B cell (primary cell): ENCODE results near the gene TPCN2. TPM values are rescaled to one million over a fixed set of nuclear protein-coding genes. Genes with fewer than 3 reads are reported as not detected.

ENCODE experiments used
- ATAC-seq: fragments of 200-7000 bp; cut with Tn5 transposase; one replicate; pipeline ENCODE4 v1.10.0; 2021; ENCODE audit warnings: low read depth, mild to moderate bottlenecking, moderate number of reproducible peaks, moderate library complexity
- CTCF ChIA-PET: fragments of 350-600 bp; sonication (Branson Sonifier 250); formaldehyde crosslinking; loops from one replicate; lab custom pipeline; 2021; ENCODE audit warnings: antibody characterized with exemption, inconsistent platforms; lab: Charles Lee
- POLR2A ChIA-PET: fragments of 350-600 bp; sonication (Branson Sonifier 250); formaldehyde crosslinking; loops from one replicate; lab custom pipeline; 2021; ENCODE audit warnings: antibody characterized with exemption; lab: Charles Lee
- DNase-seq: peaks from one replicate; pipeline ENCODE4 v3.0.0; 2013
- H2AFZ ChIP-seq: 2 replicates; pipeline ENCODE4 v1.6.1; 2012; ENCODE audit warnings: mild to moderate bottlenecking, low read depth, low read length; ENCODE audit not compliant: insufficient read depth, poor library complexity, severe bottlenecking
- H3K27ac ChIP-seq, 2 donors: 1 replicate in 1 of 2; 2 replicates in 1 of 2; pipeline ENCODE4 v1.5.1; 2012 to 2013; ENCODE audit warnings: low read length in 2 of 2, mild to moderate bottlenecking in 2 of 2, moderate library complexity in 1 of 2
- H3K27me3 ChIP-seq, 4 experiments: fragments of 200-600 bp in 1 of 4; sonication (generic) in 1 of 4; replicated peaks in 1 of 4; 1 replicate in 2 of 4; 2 replicates in 2 of 4; pipeline versions ENCODE4 v1.6.1 to v1.7.0; 2013 to 2016; ENCODE audit warnings: low read length in 3 of 4, mild to moderate bottlenecking in 2 of 4, mixed read lengths in 1 of 4, moderate library complexity in 1 of 4; ENCODE audit not compliant: insufficient read depth in 4 of 4, control insufficient read depth in 3 of 4; ENCODE audit errors: control extremely low read depth in 1 of 4
- H3K36me3 ChIP-seq, 2 experiments: replicated peaks in 1 of 2; 1 replicate in 1 of 2; 2 replicates in 1 of 2; pipeline versions ENCODE4 v1.6.1 to v1.7.1; 2013; ENCODE audit warnings: low read length in 1 of 2; ENCODE audit not compliant: insufficient read depth in 2 of 2, control insufficient read depth in 1 of 2; ENCODE audit errors: control extremely low read depth in 1 of 2, extremely low read depth in 1 of 2
- H3K4me1 ChIP-seq, 2 donors: fragments of 200-600 bp in 1 of 2; sonication (generic) in 1 of 2; 1 replicate in 1 of 2; 2 replicates in 1 of 2; pipeline versions ENCODE4 v1.5.1 to v1.6.1; 2013 to 2017; ENCODE audit warnings: low read length in 2 of 2; ENCODE audit not compliant: control insufficient read depth in 2 of 2, insufficient read depth in 2 of 2
- H3K4me2 ChIP-seq: replicated peaks from 2 replicates; pipeline ENCODE3; 2012; ENCODE audit warnings: mild to moderate bottlenecking, low read depth, low read length; ENCODE audit not compliant: poor library complexity, severe bottlenecking
- H3K4me3 ChIP-seq, 5 experiments: fragments of 200-600 bp in 1 of 5; sonication (generic) in 1 of 5; 1 replicate in 3 of 5; 2 replicates in 2 of 5; pipeline versions ENCODE4 v1.5.1 to v1.7.0; 2011 to 2016; ENCODE audit warnings: low read length in 4 of 5, mild to moderate bottlenecking in 4 of 5, low read depth in 2 of 5, control low read depth in 1 of 5, moderate library complexity in 1 of 5; ENCODE audit not compliant: insufficient read depth in 1 of 5; ENCODE audit errors: control extremely low read depth in 1 of 5, extremely low read depth in 1 of 5
- H3K79me2 ChIP-seq: fragments of 200-600 bp; sonication (generic); one replicate; pipeline ENCODE4 v1.6.0; 2016; ENCODE audit warnings: low read length; ENCODE audit not compliant: control insufficient read depth, insufficient read depth
- H3K9ac ChIP-seq: fragments of 200-600 bp; sonication (generic); 2 replicates; pipeline ENCODE4 v1.6.1; 2017; ENCODE audit warnings: mild to moderate bottlenecking, low read length, moderate library complexity
- H3K9me3 ChIP-seq, 3 donors: one replicate each; pipeline versions ENCODE4 v1.6.1 to v1.7.1; 2013; ENCODE audit warnings: low read length in 2 of 3; ENCODE audit not compliant: control insufficient read depth in 2 of 3, insufficient read depth in 1 of 3; ENCODE audit errors: control extremely low read depth in 1 of 3
- H4K20me1 ChIP-seq: 2 replicates; pipeline ENCODE4 v1.6.0; 2012; ENCODE audit warnings: mild to moderate bottlenecking, low read length; ENCODE audit not compliant: insufficient read depth, control insufficient read depth, poor library complexity, severe bottlenecking
- H3K27ac Mint-ChIP-seq: one replicate; pipeline ENCODE4 v1.8.0; 2021; ENCODE audit warnings: mixed read lengths
- H3K27me3 Mint-ChIP-seq: one replicate; pipeline ENCODE4 v1.8.0; 2021; ENCODE audit warnings: mixed read lengths
- H3K4me1 Mint-ChIP-seq: one replicate; pipeline ENCODE4 v1.8.0; 2021; ENCODE audit warnings: mixed read lengths
- H3K4me3 Mint-ChIP-seq: one replicate; pipeline ENCODE4 v1.8.0; 2021; ENCODE audit warnings: mixed read lengths
- H3K9me3 Mint-ChIP-seq: one replicate; pipeline ENCODE4 v1.8.0; 2022; ENCODE audit warnings: mixed read lengths; ENCODE audit not compliant: insufficient read depth
- EZH2 ChIP-seq: IDR thresholded peaks from 2 replicates; pipeline ENCODE4 v1.6.1; 2012; ENCODE audit warnings: borderline replicate concordance, low read depth, mild to moderate bottlenecking, moderate library complexity, low read length; ENCODE audit not compliant: insufficient read depth, poor library complexity, severe bottlenecking
- WGBS: methylation state at CpG from one replicate; pipeline ENCODE4 v1.1.5; 2013; ENCODE audit warnings: missing lambda C conversion rate; ENCODE audit not compliant: insufficient coverage; 5-methylcytosine and 5-hydroxymethylcytosine counted together
- intact Hi-C: fragments of 100-400 bp; cut with micrococcal nuclease; formaldehyde crosslinking; loops from one replicate; pipeline ENCODE4 v1.10.0; 2022
- polyA plus RNA-seq: library from polyadenylated mRNA; depleted of rRNA; stranded (reverse); fragments of >200 nt; gene quantifications from 2 replicates; pipeline ENCODE4 v1.2.3, GENCODE V29; 2012
- total RNA-seq, 2 donors: library from RNA; stranded (reverse); fragments of 120-200 nt in 1 of 2; gene quantifications; 1 replicate in 1 of 2; 2 replicates in 1 of 2; pipeline versions ENCODE4 v1.2.3 to v1.2.4, GENCODE V29; 2013 to 2022
- TF ChIP-seq, protein P1 (sequence below): fragments of 200-600 bp; IDR thresholded peaks from one replicate; pipeline ENCODE4 v1.8.0; 2022; ENCODE audit warnings: antibody characterized with exemption, mild to moderate bottlenecking

TPCN2 gene
- total and polyA plus RNA-seq, 2 donors (not counting 1 experiment from before 2014, with no cell fraction given), result 16.8 to 71.4 TPM

GRCh38 chr11:69014084-69014851, 34.5 kb upstream of the TPCN2 start:
- ChIA-PET POLR2A (no interaction called here), CTCF (no interaction called here)
- H3K27ac ChIP-seq, result no peak overlapping the region
- no peak overlapping the region for H3K27ac Mint-ChIP-seq
- H3K4me3 Mint-ChIP-seq, result no peak overlapping the region
- TF ChIP-seq, protein P1, sequence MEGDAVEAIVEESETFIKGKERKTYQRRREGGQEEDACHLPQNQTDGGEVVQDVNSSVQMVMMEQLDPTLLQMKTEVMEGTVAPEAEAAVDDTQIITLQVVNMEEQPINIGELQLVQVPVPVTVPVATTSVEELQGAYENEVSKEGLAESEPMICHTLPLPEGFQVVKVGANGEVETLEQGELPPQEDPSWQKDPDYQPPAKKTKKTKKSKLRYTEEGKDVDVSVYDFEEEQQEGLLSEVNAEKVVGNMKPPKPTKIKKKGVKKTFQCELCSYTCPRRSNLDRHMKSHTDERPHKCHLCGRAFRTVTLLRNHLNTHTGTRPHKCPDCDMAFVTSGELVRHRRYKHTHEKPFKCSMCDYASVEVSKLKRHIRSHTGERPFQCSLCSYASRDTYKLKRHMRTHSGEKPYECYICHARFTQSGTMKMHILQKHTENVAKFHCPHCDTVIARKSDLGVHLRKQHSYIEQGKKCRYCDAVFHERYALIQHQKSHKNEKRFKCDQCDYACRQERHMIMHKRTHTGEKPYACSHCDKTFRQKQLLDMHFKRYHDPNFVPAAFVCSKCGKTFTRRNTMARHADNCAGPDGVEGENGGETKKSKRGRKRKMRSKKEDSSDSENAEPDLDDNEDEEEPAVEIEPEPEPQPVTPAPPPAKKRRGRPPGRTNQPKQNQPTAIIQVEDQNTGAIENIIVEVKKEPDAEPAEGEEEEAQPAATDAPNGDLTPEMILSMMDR, result no peak
- TF ChIP-seq EZH2, result no peak
- peaks cover 2% of the 10 kb centered on the region for H3K4me1 Mint-ChIP-seq
- no peak overlapping the region for H2AFZ ChIP-seq
- no peak overlapping the region for H3K4me3 ChIP-seq
- H3K36me3 ChIP-seq, result no peaks in the 10 kb centered on the region
- H3K79me2 ChIP-seq, result no peaks in the 10 kb centered on the region
- no peak for DNase-seq
- ATAC-seq, result no peak
- intact Hi-C loops, result no loop called here
- no peaks in the 10 kb centered on the region for H3K9me3 Mint-ChIP-seq
- peaks cover 0 to 43% (median 13%) of the 10 kb centered on the region in 4 experiments for H3K27me3 ChIP-seq
- no peaks in the 10 kb centered on the region for H3K9me3 ChIP-seq
- H3K9ac ChIP-seq, result no peak overlapping the region
- H3K27me3 Mint-ChIP-seq, result peaks cover 22% of the 10 kb centered on the region
- peaks cover 0 to 3% of the 10 kb centered on the region in 2 donors for H3K4me1 ChIP-seq
- no peak overlapping the region for H3K4me2 ChIP-seq
- no peaks in the 10 kb centered on the region for H4K20me1 ChIP-seq
- WGBS, result 75% methylated on average over 21 of the region's 28 CpGs

- H3K9me3 Mint-ChIP-seq, result no peaks in the 10 kb centered on the region
- POLR2A ChIA-PET, result no interaction called here
- intact Hi-C loops, result no loop called here
Observed at GRCh38 chr11:69014898-69015549, 33.7 kb upstream of the TPCN2 start.

More at GRCh38 chr11:69014898-69015549, 33.7 kb upstream of the TPCN2 start:
- Histone ChIP-seq H3K9ac (no peak overlapping the region), H3K4me2 (no peak overlapping the region), H3K36me3 (no peaks in the 10 kb centered on the region), H3K27me3 (peaks cover 0 to 39% (median 13%) of the 10 kb centered on the region in 4 experiments), H3K27ac (no peak overlapping the region), H2AFZ (no peak overlapping the region), H3K4me1 (peaks cover 0 to 3% of the 10 kb centered on the region in 2 donors), H3K79me2 (no peaks in the 10 kb centered on the region), H4K20me1 (no peaks in the 10 kb centered on the region), H3K4me3 (no peak overlapping the region), H3K9me3 (no peaks in the 10 kb centered on the region)
- H3K4me1 Mint-ChIP-seq, result peaks cover 2% of the 10 kb centered on the region
- no peak overlapping the region for H3K4me3 Mint-ChIP-seq
- 72% methylated on average over 9 of the region's 9 CpGs for WGBS
- TF ChIP-seq, protein P1, result no peak
- TF ChIP-seq EZH2, result no peak
- no peak for DNase-seq
- H3K27me3 Mint-ChIP-seq, result peaks cover 20% of the 10 kb centered on the region
- CTCF ChIA-PET, result no interaction called here
- no peak for ATAC-seq
- H3K27ac Mint-ChIP-seq, result no peak overlapping the region
